PFSK-1 (cell line): ENCODE measurements around the gene PSMB2.
A peak's percentile ranks its signal among the peaks of the same experiment; 100 is the strongest.

Source experiments
- FOXP2 ChIP-seq: optimal IDR thresholded peaks from 2 replicates; pipeline ENCODE3; 2011; ENCODE audit warnings: borderline replicate concordance, control low read depth, inconsistent platforms; ENCODE audit not compliant: insufficient read depth; ENCODE audit errors: extremely low read length, extremely low read depth
- POLR2AphosphoS5 ChIP-seq: IDR thresholded peaks from 2 replicates; pipeline ENCODE4 v1.6.1; 2012; ENCODE audit warnings: low read depth, mild to moderate bottlenecking, control low read depth, low read length, moderate library complexity
- SIN3A ChIP-seq: IDR thresholded peaks from 2 replicates; pipeline ENCODE4 v1.6.1; 2012; ENCODE audit warnings: mild to moderate bottlenecking, low read length, moderate library complexity, borderline replicate concordance; ENCODE audit not compliant: insufficient read depth
- TAF1 ChIP-seq: IDR thresholded peaks from 2 replicates; pipeline ENCODE4 v1.6.1; 2012; ENCODE audit warnings: low read length, control low read depth, borderline replicate concordance; ENCODE audit not compliant: insufficient read depth
- TF ChIP-seq, protein P1 (sequence below), 2 experiments: IDR thresholded peaks; 2 replicates each; pipeline versions ENCODE4 v1.6.1 to v1.8.0; 2011 to 2012; ENCODE audit warnings: low read depth in 2 of 2, low read length in 2 of 2, control low read depth in 1 of 2, inconsistent platforms in 1 of 2, mild to moderate bottlenecking in 1 of 2, moderate library complexity in 1 of 2; ENCODE audit not compliant: insufficient read depth in 1 of 2

Gene PSMB2

DNA sequence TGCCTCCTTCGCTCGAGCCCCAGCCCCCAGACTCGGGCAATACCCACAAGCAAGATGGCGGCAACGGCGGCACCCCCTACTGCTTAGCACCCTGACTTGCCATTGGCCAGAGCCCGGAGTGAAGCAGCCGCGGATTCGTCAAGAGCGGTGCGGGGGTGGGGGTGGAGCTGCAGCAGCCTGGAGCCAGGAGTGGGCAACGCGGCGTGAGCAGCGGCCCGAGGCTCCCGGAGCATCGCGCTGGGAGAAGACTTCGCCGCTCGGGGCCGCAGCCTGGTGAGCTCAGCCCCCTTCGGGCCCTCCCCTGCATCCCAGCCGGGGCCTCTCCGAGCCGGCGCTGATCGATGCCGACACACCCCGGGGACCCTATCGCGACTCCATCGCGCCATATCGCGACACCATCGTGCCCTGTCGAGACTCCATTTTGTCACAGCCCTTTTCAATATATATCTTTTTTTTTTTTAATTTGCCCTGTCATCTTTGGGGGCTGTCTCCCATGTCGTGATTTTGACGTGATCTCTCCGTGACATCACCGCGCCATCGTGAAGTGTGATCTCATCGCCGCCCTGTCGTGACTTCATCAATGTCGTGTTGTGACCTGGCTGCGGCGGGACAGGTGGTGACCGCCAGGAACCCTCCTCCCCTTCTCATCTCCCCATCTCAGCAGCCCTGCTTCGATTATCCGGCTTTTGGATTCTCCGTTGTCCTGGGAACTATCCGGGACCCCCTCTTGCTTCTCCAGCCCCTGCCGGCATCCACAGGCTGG lies 83.5 kb downstream of the PSMB2 start, which contains the start of gene NCDN:
Gene NCDN, plus strand, starts transcription at position 189 of the 763 bp plus-strand sequence. Its CDS starts 392 bp downstream, at position 581.
- TF ChIP-seq SIN3A = peak; percentile 59; the same call in 1 of the 2 replicates
- TF ChIP-seq FOXP2 = no peak
- peak; percentile 86 for TF ChIP-seq POLR2AphosphoS5
- peak; percentile 49; the same call in 1 of the 2 replicates for TF ChIP-seq TAF1
- TF ChIP-seq, protein P1, sequence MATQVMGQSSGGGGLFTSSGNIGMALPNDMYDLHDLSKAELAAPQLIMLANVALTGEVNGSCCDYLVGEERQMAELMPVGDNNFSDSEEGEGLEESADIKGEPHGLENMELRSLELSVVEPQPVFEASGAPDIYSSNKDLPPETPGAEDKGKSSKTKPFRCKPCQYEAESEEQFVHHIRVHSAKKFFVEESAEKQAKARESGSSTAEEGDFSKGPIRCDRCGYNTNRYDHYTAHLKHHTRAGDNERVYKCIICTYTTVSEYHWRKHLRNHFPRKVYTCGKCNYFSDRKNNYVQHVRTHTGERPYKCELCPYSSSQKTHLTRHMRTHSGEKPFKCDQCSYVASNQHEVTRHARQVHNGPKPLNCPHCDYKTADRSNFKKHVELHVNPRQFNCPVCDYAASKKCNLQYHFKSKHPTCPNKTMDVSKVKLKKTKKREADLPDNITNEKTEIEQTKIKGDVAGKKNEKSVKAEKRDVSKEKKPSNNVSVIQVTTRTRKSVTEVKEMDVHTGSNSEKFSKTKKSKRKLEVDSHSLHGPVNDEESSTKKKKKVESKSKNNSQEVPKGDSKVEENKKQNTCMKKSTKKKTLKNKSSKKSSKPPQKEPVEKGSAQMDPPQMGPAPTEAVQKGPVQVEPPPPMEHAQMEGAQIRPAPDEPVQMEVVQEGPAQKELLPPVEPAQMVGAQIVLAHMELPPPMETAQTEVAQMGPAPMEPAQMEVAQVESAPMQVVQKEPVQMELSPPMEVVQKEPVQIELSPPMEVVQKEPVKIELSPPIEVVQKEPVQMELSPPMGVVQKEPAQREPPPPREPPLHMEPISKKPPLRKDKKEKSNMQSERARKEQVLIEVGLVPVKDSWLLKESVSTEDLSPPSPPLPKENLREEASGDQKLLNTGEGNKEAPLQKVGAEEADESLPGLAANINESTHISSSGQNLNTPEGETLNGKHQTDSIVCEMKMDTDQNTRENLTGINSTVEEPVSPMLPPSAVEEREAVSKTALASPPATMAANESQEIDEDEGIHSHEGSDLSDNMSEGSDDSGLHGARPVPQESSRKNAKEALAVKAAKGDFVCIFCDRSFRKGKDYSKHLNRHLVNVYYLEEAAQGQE (IDR thresholded peaks at IDR 0.05; ENCODE audit: insufficient read depth in 1 of 2, low read depth in 2 of 2, low read length in 2 of 2) = peak in 1 of 2 experiments; percentile 35; a peak in 1 of 4 replicates

DNA sequence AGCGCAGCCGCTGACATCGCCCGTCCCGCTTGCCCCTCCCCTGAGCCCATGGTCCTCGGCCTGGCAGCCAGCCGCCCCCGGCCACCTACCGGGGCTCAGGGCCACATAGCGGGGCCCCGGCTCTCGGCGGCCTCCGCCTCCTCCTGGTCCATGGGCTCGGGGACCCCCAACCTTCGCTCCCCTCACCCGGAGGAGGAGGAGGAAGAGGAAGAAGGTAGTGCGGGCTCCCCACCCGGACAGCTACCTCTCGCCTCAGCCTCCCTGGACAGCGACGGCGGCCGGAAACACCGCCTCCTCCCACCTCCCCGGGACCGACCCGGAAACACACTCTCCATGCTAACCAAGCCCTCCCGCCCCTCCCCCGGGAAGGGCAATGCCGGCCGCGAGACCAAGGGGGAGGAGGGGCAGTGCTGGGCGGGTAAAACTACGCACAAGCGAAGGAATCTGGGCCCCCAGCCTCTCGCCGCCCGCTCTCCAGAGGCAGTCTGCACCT lies 84.2 kb downstream of the PSMB2 start, which contains the start of gene KIAA0319L:
Gene KIAA0319L, minus strand, starts transcription at position 286 of the 493 bp plus-strand sequence. CDS start 2,912 bp downstream, outside the sequence.
- TF ChIP-seq TAF1 (0 out of 2 replicates have a peak, but pooled peaks have one; percentile 32), FOXP2 (no peak), POLR2AphosphoS5 (no peak; the same call in none of the 2 replicates), SIN3A (no peak)
- TF ChIP-seq, protein P1 (IDR thresholded peaks at IDR 0.05; ENCODE audit: insufficient read depth in 1 of 2, low read depth in 2 of 2, low read length in 2 of 2) = peak; percentile 77 to 85

DNA sequence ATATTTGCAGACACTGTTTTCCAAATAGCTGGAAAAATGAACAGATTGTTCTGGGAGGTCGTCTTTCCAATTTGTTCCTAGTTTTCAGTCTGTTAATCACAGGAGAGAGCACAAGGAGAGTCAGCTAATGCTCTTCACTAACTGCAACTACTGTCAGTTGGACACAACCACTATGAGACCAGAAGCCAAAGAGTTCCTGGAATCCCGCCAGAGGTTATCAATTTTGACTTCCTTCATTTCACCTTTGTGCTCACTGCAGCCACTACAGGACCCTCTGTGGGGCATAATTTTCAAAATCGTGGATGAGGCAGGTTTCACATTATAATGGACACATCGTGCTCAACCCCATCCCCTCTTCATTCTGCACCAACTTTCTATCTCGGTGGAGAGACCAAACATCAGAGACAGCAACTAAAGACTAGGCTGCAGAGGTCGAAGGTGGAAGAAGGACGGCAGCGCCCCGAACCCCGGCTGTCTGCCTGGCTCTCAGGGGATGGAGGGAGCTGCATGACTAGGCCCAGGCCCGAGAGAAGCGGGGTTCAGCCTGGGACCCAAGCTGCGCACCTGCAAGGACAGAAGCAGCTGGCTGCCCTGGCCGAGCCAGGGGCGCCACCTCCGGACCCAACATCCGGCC lies 84.7 kb downstream of the PSMB2 start:
- TF ChIP-seq TAF1 (no peak), FOXP2 (peak; percentile 14)

DNA sequence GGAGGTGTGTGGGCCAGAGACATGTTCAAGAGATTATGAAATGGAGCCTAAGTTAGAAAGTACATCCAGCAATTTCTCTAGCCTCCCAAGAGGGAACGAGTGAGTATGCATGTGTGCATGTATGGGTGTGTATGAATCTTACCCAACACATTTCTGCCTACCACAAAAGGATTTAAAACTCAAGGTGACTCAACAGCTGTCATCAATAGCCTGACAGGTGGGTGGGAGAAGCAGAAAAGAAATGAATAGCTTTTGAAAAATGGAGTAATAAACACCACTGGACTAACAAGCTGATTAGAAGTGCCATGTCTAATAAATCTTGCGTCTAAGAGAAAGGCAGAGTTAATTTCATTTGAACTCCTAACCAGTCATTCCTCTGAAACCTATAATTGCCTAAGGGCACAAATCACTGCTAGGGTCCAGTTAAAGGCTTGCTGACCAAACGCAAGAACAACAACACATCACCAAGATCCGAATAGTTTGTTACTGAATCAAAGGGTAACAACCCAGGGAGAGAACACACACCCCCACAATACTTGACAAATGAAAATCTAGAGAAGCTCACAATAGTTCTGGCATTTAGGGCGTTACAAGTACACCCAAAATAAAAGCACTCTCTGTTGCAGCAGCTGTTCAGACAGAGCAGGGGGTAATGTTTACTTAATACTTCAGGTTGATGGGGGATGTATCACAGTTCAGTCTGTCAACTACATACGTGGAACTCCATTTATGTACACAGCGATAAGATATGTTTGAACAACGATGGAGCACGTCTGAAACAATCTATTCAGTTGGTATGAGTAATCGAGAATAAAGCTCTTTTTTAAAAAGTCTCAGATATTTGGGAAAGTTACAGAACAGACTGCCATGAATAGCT lies 85.5 kb downstream of the PSMB2 start:
- TF ChIP-seq POLR2AphosphoS5 = no peak
- no peak for TF ChIP-seq FOXP2
- TF ChIP-seq TAF1 = no peak
- TF ChIP-seq, protein P1 (IDR thresholded peaks at IDR 0.05; ENCODE audit: insufficient read depth in 1 of 2, low read depth in 2 of 2, low read length in 2 of 2) = no peak
- TF ChIP-seq SIN3A = no peak
